Measurements from ENCODE around the gene ERGIC1. TPM values are rescaled to one million over a fixed set of nuclear protein-coding genes. Genes with fewer than 3 reads are reported as not detected.

ERGIC1 gene
- total RNA-seq, 1 donor from 2014 or later: 131 TPM

- Histone ChIP-seq H3K27ac (ENCODE audit: low read depth, low read length) (no peak overlapping the region), H3K9me3 (ENCODE audit: insufficient read depth, low read depth, low read length) (no peaks in the 10 kb centered on the region), H3K4me1 (ENCODE audit: insufficient read depth, low read length) (no peaks in the 10 kb centered on the region), H3K36me3 (ENCODE audit: insufficient read depth, low read length) (peaks cover 14% of the 10 kb centered on the region), H3K4me3 (ENCODE audit: insufficient read depth, low read depth, low read length) (no peak overlapping the region), H3K4me2 (ENCODE audit: low read length) (no peak overlapping the region), H4K20me1 (ENCODE audit: insufficient read depth, low read length) (peaks cover 72% of the 10 kb centered on the region), H3K9ac (ENCODE audit: low read length) (no peak overlapping the region), H2AFZ (ENCODE audit: low read depth, low read length) (no peak overlapping the region), H3K79me2 (ENCODE audit: insufficient read depth, low read length) (peaks cover 85% of the 10 kb centered on the region), H3K27me3 (ENCODE audit: insufficient read depth, low read length) (no peaks in the 10 kb centered on the region)
- FAIRE-seq (no peak), DNase-seq (ENCODE audit: low read depth) (no peak)
- Mint-ChIP-seq H3K27me3 (ENCODE audit: low read depth, unreplicated experiment) (no peaks in the 10 kb centered on the region), H3K36me3 (ENCODE audit: low read depth, unreplicated experiment) (peaks cover 13% of the 10 kb centered on the region), H3K4me3 (ENCODE audit: unreplicated experiment) (no peak overlapping the region), H3K9me3 (ENCODE audit: unreplicated experiment) (no peaks in the 10 kb centered on the region), H3K27ac (ENCODE audit: unreplicated experiment) (no peak overlapping the region), H3K4me1 (ENCODE audit: low read depth, unreplicated experiment) (peaks cover 2% of the 10 kb centered on the region)
- TF ChIP-seq EZH2 (IDR thresholded peaks at IDR 0.05; ENCODE audit: insufficient read depth, low read length): no peak
- no peak for TF ChIP-seq CTCF (IDR thresholded peaks at IDR 0.05; ENCODE audit: insufficient read depth, low read depth, low read length)
These were observed 156.7 kb downstream of the ERGIC1 start for GRCh38 chr5:172990776-172991175.

- Mint-ChIP-seq H3K27ac (ENCODE audit: unreplicated experiment) (no peak overlapping the region), H3K4me1 (ENCODE audit: low read depth, unreplicated experiment) (peaks cover 2% of the 10 kb centered on the region), H3K9me3 (ENCODE audit: unreplicated experiment) (no peaks in the 10 kb centered on the region), H3K27me3 (ENCODE audit: low read depth, unreplicated experiment) (no peaks in the 10 kb centered on the region), H3K36me3 (ENCODE audit: low read depth, unreplicated experiment) (peaks cover 12% of the 10 kb centered on the region), H3K4me3 (ENCODE audit: unreplicated experiment) (no peak overlapping the region)
- no peak overlapping the region for H3K27ac ChIP-seq (ENCODE audit: low read depth, low read length)
- H3K9me3 ChIP-seq (ENCODE audit: insufficient read depth, low read depth, low read length): no peaks in the 10 kb centered on the region
- no peak overlapping the region for H3K4me2 ChIP-seq (ENCODE audit: low read length)
- H4K20me1 ChIP-seq (ENCODE audit: insufficient read depth, low read length): peaks cover 47% of the 10 kb centered on the region
- H2AFZ ChIP-seq (ENCODE audit: low read depth, low read length): no peak overlapping the region
- no peaks in the 10 kb centered on the region for H3K27me3 ChIP-seq (ENCODE audit: insufficient read depth, low read length)
- H3K4me3 ChIP-seq (ENCODE audit: insufficient read depth, low read depth, low read length): no peak overlapping the region
- TF ChIP-seq EZH2 (IDR thresholded peaks at IDR 0.05; ENCODE audit: insufficient read depth, low read length) (no peak), CTCF (IDR thresholded peaks at IDR 0.05; ENCODE audit: insufficient read depth, low read depth, low read length) (no peak)
- peaks cover 69% of the 10 kb centered on the region for H3K79me2 ChIP-seq (ENCODE audit: insufficient read depth, low read length)
- FAIRE-seq (no peak), DNase-seq (ENCODE audit: low read depth) (no peak)
- peaks cover 16% of the 10 kb centered on the region for H3K36me3 ChIP-seq (ENCODE audit: insufficient read depth, low read length)
- H3K9ac ChIP-seq (ENCODE audit: low read length): no peak overlapping the region
- H3K4me1 ChIP-seq (ENCODE audit: insufficient read depth, low read length): no peaks in the 10 kb centered on the region
These were observed 160.4 kb downstream of the ERGIC1 start for GRCh38 chr5:172994405-172994804.

- no peak overlapping the region for H3K4me3 Mint-ChIP-seq (ENCODE audit: unreplicated experiment)
- no peaks in the 10 kb centered on the region for H3K27me3 ChIP-seq (ENCODE audit: insufficient read depth, low read length)
- no peak overlapping the region for H3K27ac Mint-ChIP-seq (ENCODE audit: unreplicated experiment)
- peaks cover 5% of the 10 kb centered on the region for H3K36me3 Mint-ChIP-seq (ENCODE audit: low read depth, unreplicated experiment)
- no peaks in the 10 kb centered on the region for H3K27me3 Mint-ChIP-seq (ENCODE audit: low read depth, unreplicated experiment)
- H2AFZ ChIP-seq (ENCODE audit: low read depth, low read length): no peak overlapping the region
- peaks cover 14% of the 10 kb centered on the region for H3K36me3 ChIP-seq (ENCODE audit: insufficient read depth, low read length)
- TF ChIP-seq CTCF (IDR thresholded peaks at IDR 0.05; ENCODE audit: insufficient read depth, low read depth, low read length) (no peak), EZH2 (IDR thresholded peaks at IDR 0.05; ENCODE audit: insufficient read depth, low read length) (no peak)
- FAIRE-seq (no peak), DNase-seq (ENCODE audit: low read depth) (no peak)
- no peak overlapping the region for H3K4me2 ChIP-seq (ENCODE audit: low read length)
- no peaks in the 10 kb centered on the region for H3K9me3 ChIP-seq (ENCODE audit: insufficient read depth, low read depth, low read length)
- no peaks in the 10 kb centered on the region for H3K4me1 ChIP-seq (ENCODE audit: insufficient read depth, low read length)
- H3K9me3 Mint-ChIP-seq (ENCODE audit: unreplicated experiment): no peaks in the 10 kb centered on the region
- no peak overlapping the region for H3K27ac ChIP-seq (ENCODE audit: low read depth, low read length)
- H3K9ac ChIP-seq (ENCODE audit: low read length): no peak overlapping the region
- peaks cover 77% of the 10 kb centered on the region for H3K79me2 ChIP-seq (ENCODE audit: insufficient read depth, low read length)
- H3K4me1 Mint-ChIP-seq (ENCODE audit: low read depth, unreplicated experiment): peaks cover 11% of the 10 kb centered on the region
- H3K4me3 ChIP-seq (ENCODE audit: insufficient read depth, low read depth, low read length): no peak overlapping the region
- peaks cover 63% of the 10 kb centered on the region for H4K20me1 ChIP-seq (ENCODE audit: insufficient read depth, low read length)
These were observed 165.4 kb downstream of the ERGIC1 start for GRCh38 chr5:172999372-172999973.

All from astrocyte (in vitro differentiated cells and primary cell).